ENCODE results near the gene TFEC.

Gene TFEC

DNA sequence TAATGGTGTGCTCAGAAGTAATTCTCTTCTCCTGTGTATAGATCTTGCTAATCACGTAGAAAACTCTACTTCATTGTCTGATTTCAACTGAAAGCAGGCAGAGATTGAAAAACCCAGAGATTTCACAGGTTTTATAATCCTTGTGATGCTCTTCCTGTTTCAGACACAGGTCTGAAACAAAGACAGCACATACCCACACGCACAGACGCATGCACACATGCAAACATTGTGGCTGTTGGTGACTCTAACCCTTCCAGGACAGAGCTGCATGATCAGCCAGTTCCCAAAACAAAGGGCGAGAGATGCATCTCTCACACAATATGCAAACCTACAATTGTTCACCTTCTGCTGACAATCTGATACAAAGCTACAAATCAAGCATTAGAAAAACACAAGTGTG lies 11.1 kb upstream of the TFEC start:
- TF ChIP-seq, protein P1, sequence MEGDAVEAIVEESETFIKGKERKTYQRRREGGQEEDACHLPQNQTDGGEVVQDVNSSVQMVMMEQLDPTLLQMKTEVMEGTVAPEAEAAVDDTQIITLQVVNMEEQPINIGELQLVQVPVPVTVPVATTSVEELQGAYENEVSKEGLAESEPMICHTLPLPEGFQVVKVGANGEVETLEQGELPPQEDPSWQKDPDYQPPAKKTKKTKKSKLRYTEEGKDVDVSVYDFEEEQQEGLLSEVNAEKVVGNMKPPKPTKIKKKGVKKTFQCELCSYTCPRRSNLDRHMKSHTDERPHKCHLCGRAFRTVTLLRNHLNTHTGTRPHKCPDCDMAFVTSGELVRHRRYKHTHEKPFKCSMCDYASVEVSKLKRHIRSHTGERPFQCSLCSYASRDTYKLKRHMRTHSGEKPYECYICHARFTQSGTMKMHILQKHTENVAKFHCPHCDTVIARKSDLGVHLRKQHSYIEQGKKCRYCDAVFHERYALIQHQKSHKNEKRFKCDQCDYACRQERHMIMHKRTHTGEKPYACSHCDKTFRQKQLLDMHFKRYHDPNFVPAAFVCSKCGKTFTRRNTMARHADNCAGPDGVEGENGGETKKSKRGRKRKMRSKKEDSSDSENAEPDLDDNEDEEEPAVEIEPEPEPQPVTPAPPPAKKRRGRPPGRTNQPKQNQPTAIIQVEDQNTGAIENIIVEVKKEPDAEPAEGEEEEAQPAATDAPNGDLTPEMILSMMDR (IDR thresholded peaks at IDR 0.05): no peak

DNA sequence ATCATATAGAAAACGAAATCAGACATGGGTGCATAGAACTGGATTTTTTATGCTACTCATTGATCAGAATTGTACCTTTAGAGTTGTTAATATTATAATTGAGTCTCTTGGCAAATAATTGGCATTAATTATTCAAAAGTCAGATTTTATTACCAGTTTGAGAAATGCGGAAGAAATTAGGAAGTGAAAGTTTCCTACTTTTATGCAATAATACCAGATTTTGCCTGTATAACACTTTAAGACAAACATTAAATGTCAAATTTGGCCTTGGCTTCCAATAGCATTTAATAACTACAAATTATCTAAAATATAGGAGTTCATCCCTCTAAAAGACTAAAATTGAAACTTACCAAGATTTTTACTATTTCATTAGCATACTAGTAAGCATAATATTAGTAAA lies 6.8 kb upstream of the TFEC start:
- TF ChIP-seq, protein P1 (IDR thresholded peaks at IDR 0.05): no peak

DNA sequence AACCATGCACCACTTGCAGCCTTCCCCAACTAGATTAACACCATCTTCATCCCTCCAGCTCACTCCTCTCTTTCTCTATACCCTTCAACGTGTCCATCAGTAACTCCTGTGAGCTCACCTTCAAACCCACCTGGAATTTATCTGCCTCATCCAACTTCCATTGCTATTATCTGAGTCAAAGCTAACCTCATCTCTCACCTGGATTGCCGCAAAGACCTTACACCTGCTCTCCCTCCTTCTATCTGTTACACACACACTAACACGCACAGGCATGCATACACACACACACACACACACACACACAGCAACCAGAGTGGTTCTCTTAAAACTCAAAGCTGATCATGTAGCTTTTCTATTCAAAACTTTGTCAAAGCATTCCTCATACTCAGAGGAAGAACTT lies 3.8 kb upstream of the TFEC start:
- TF ChIP-seq, protein P1 (IDR thresholded peaks at IDR 0.05): no peak

DNA sequence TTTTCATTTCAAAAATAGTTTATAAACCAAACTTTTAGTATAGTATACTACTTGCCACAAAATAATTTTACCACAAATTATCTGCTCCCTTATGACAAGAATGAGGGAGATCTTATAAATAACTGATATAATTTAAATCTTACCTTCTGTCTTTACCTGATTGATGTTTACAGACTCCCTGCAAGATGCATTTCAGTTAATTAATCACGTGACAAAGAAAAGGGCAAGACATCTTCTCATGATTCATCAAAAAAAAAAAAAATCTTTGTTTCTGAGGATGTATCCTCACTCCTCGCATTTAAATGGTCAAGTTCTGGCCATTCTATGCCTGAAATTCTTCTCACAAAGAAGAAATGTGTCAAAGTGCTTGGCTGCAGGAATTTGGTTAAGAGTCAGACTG lies 2.3 kb upstream of the TFEC start:
- TF ChIP-seq, protein P1 (IDR thresholded peaks at IDR 0.05): no peak

DNA sequence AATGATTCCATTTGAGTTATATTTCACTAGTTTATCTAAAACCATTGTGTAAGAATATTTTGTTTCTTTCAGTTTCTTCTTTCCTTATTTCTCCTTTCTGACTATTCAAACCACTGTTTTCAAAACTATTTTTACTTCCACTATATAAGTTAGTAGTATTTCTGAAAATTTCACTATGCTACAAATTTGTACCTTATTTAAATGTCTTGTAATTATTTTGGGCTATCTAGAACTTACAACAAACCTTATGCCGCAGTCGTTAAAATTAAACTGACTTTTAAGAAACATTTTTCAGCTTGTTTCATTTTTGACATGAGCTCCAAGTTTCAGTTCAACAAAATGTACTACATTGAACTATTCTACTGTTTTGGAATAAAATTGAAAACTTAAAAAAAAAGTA lies 1.8 kb downstream of the TFEC start:
- TF ChIP-seq, protein P1 (IDR thresholded peaks at IDR 0.05): no peak

DNA sequence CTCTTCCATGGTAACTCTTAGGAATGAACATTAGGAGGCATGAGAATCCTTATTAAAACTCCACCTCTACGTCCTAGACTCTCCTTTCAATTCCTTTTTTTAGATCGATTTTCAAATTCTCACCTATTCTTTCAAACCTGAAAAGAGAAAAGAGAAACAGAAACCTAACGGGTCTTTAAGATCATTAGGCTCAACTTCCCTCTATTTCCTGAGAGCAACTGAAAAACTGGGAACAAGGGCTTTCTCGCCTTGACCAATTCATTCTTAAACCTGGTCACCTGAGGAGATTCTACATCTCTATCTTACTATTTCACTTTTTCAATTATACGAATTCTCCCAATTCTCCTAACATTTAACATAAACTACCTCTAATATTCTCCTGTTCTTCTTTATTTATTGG lies 2.8 kb downstream of the TFEC start:
- TF ChIP-seq, protein P1 (IDR thresholded peaks at IDR 0.05): no peak

DNA sequence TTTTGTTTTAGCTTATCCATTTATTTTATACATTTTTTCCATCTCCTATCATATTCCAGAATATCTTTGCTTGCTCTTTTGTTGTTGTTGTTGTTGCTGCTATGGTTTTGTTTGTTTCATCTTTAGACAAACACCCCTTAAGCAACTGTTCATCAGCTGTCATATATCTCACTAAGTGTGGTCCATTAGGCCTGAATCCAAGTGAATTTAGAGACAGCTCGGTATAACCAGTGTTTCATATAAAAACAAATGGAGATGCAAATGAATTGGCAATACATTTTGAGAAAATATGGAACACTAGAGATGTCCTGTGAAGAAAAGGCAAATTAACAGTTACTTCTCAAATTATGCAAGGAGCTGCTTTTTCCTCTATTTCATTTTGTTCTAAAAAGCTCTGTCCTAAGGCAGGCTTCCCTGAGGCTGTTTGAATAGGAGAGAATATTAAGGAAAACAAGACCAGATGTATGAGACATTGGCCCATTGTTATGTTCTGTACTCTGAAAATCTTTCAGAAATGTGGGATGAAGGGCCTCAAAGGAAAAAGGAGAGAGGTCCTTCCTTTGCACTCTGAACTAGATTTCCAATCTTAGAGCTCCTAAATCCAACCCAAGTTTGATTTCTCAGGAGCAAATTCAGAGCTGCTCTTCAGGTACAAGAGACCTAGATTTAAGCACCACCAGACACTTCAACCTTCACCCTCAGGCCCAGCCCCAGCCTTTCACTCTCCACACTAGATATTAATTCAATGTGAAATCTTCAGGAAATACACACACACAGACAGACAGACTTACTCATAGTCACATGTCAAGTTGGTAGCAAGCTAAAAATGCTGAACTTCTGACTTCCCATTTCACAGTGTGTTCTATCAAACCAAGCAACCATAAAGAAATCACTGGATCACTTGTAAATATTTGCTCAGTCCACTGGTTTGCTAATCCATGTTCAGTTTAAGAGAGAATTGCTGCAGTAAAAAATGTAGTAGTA lies 5.4 kb downstream of the TFEC start:
- TF ChIP-seq, protein P1 (IDR thresholded peaks at IDR 0.05): no peak

Data from LNCAP (cell line).